Measurements from ENCODE around the gene ZNF823.
A peak's percentile ranks its signal among the peaks of the same experiment; 100 is the strongest.

The ZNF823 gene

DNA sequence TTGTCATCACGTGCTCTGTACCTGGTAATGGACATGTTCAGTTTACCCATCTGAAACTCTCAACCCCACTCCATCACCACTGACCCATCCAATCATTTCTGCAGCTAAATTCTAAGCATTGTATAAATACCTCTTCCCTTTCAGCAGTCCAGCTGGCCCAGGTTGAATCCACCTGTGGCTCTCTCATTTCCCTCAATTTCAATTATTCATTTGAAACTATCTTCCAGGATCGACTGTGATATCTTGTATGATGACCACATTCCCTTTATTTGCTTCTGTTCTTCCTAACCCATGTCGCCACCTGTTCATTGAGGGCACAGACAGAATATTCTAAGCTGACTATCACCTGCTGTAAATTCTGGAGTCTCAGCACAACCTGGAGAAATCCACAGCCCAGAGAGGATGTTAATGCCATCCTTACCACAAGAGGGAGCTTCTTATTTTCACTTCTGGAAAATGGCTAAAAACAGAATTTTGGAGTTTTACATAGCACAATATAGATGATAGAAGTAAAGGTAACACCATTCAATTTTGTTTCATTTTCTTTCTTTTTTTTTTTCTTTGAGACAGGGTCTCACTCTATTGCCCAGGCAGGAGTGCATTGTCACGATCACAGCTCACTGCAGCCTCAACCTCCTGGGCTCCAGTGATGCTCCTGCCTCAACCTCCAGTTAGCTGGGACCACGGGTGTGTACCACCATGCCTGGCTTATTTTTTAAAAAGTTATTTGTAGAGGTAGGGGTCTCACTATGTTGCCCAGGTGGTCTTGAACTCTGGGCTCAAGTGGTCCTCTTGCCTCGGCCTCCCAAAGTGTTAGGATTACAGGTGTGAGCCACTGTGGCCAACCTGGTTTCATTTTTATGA lies 38.6 kb downstream of the ZNF823 start:
- Histone ChIP-seq H3K9me3 (ENCODE audit: control insufficient read depth, insufficient read depth, low read depth, low read length) (no peaks in the 10 kb centered on the region), H3K4me3 (ENCODE audit: low read depth, low read length) (no peak overlapping the region), H3K4me1 (ENCODE audit: control insufficient read depth, insufficient read depth, low read length) (no peaks in the 10 kb centered on the region), H3K27ac (ENCODE audit: extremely low read depth, low read depth, low read length) (no peak overlapping the region), H3K36me3 (ENCODE audit: control insufficient read depth in 2 of 2, insufficient read depth in 1 of 2, low read length in 2 of 2) (no peaks in the 10 kb centered on the region)
- ChIA-PET POLR2A (no interaction called here), CTCF (interaction anchor here (0.5 to 1.9 kb wide), 31 partner anchors 8 to 1282 kb away, joined by 3 to 10 read pairs (median 5); no protein-coding TSS in a partner anchor)
- TF ChIP-seq ZNF23 (tag by site-specific recombination; IDR thresholded peaks at IDR 0.05; ENCODE audit: borderline replicate concordance), result no peak
- TF ChIP-seq, protein P1, sequence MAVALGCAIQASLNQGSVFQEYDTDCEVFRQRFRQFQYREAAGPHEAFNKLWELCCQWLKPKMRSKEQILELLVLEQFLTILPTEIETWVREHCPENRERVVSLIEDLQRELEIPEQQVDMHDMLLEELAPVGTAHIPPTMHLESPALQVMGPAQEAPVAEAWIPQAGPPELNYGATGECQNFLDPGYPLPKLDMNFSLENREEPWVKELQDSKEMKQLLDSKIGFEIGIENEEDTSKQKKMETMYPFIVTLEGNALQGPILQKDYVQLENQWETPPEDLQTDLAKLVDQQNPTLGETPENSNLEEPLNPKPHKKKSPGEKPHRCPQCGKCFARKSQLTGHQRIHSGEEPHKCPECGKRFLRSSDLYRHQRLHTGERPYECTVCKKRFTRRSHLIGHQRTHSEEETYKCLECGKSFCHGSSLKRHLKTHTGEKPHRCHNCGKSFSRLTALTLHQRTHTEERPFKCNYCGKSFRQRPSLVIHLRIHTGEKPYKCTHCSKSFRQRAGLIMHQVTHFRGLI (tag by site-specific recombination; IDR thresholded peaks at IDR 0.05), result no peak
- no peak for TF ChIP-seq SP7 (tag by site-specific recombination; IDR thresholded peaks at IDR 0.05)
- TF ChIP-seq OSR2 (tag by site-specific recombination; IDR thresholded peaks at IDR 0.05), result no peak
- TF ChIP-seq ZNF175 (tag by site-specific recombination; IDR thresholded peaks at IDR 0.05), result no peak
- peak; percentile 95 for TF ChIP-seq SCRT2 (tag by site-specific recombination; IDR thresholded peaks at IDR 0.05)
- no peak for TF ChIP-seq ZNF114 (tag by site-specific recombination; IDR thresholded peaks at IDR 0.05)
- TF ChIP-seq, protein P2, sequence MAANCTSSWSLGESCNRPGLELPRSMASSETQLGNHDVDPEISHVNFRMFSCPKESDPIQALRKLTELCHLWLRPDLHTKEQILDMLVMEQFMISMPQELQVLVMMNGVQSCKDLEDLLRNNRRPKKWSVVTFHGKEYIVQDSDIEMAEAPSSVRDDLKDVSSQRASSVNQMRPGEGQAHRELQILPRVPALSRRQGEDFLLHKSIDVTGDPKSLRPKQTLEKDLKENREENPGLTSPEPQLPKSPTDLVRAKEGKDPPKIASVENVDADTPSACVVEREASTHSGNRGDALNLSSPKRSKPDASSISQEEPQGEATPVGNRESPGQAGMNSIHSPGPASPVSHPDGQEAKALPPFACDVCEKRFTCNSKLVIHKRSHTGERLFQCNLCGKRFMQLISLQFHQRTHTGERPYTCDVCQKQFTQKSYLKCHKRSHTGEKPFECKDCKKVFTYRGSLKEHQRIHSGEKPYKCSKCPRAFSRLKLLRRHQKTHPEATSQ (tag by site-specific recombination; IDR thresholded peaks at IDR 0.05), result no peak
- TF ChIP-seq ZNF600 (tag by site-specific recombination; IDR thresholded peaks at IDR 0.05), result 0 out of 2 replicates have a peak, but pooled peaks have one; percentile 22
- peak; percentile 44; the same call in 1 of the 2 replicates for TF ChIP-seq ZNF2 (tag by site-specific recombination; IDR thresholded peaks at IDR 0.05)
- TF ChIP-seq ZSCAN30 (tag by site-specific recombination; IDR thresholded peaks at IDR 0.05), result no peak
- peak; percentile 80; the same call in 1 of the 2 replicates for TF ChIP-seq SCRT1 (tag by site-specific recombination; IDR thresholded peaks at IDR 0.05; ENCODE audit: borderline replicate concordance)
- TF ChIP-seq, protein P3, sequence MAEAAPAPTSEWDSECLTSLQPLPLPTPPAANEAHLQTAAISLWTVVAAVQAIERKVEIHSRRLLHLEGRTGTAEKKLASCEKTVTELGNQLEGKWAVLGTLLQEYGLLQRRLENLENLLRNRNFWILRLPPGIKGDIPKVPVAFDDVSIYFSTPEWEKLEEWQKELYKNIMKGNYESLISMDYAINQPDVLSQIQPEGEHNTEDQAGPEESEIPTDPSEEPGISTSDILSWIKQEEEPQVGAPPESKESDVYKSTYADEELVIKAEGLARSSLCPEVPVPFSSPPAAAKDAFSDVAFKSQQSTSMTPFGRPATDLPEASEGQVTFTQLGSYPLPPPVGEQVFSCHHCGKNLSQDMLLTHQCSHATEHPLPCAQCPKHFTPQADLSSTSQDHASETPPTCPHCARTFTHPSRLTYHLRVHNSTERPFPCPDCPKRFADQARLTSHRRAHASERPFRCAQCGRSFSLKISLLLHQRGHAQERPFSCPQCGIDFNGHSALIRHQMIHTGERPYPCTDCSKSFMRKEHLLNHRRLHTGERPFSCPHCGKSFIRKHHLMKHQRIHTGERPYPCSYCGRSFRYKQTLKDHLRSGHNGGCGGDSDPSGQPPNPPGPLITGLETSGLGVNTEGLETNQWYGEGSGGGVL (tag by site-specific recombination; IDR thresholded peaks at IDR 0.05), result no peak
- TF ChIP-seq, protein P4, sequence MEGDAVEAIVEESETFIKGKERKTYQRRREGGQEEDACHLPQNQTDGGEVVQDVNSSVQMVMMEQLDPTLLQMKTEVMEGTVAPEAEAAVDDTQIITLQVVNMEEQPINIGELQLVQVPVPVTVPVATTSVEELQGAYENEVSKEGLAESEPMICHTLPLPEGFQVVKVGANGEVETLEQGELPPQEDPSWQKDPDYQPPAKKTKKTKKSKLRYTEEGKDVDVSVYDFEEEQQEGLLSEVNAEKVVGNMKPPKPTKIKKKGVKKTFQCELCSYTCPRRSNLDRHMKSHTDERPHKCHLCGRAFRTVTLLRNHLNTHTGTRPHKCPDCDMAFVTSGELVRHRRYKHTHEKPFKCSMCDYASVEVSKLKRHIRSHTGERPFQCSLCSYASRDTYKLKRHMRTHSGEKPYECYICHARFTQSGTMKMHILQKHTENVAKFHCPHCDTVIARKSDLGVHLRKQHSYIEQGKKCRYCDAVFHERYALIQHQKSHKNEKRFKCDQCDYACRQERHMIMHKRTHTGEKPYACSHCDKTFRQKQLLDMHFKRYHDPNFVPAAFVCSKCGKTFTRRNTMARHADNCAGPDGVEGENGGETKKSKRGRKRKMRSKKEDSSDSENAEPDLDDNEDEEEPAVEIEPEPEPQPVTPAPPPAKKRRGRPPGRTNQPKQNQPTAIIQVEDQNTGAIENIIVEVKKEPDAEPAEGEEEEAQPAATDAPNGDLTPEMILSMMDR (tag by site-specific recombination; IDR thresholded peaks at IDR 0.05), result peak; percentile 7; the same call in 1 of the 2 replicates
- peak; percentile 35 for TF ChIP-seq ZNF654 (tag by site-specific recombination; IDR thresholded peaks at IDR 0.05; ENCODE audit: low read depth)
- TF ChIP-seq ZNF791 (tag by site-specific recombination; IDR thresholded peaks at IDR 0.05), result no peak
- TF ChIP-seq ZNF48 (tag by site-specific recombination; IDR thresholded peaks at IDR 0.05), result no peak
- no peak for TF ChIP-seq ZNF311 (tag by site-specific recombination; IDR thresholded peaks at IDR 0.05; ENCODE audit: borderline replicate concordance)
- TF ChIP-seq, protein P5, sequence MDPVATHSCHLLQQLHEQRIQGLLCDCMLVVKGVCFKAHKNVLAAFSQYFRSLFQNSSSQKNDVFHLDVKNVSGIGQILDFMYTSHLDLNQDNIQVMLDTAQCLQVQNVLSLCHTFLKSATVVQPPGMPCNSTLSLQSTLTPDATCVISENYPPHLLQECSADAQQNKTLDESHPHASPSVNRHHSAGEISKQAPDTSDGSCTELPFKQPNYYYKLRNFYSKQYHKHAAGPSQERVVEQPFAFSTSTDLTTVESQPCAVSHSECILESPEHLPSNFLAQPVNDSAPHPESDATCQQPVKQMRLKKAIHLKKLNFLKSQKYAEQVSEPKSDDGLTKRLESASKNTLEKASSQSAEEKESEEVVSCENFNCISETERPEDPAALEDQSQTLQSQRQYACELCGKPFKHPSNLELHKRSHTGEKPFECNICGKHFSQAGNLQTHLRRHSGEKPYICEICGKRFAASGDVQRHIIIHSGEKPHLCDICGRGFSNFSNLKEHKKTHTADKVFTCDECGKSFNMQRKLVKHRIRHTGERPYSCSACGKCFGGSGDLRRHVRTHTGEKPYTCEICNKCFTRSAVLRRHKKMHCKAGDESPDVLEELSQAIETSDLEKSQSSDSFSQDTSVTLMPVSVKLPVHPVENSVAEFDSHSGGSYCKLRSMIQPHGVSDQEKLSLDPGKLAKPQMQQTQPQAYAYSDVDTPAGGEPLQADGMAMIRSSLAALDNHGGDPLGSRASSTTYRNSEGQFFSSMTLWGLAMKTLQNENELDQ (tag by site-specific recombination; IDR thresholded peaks at IDR 0.05; ENCODE audit: low read depth), result no peak
- TF ChIP-seq, protein P6, sequence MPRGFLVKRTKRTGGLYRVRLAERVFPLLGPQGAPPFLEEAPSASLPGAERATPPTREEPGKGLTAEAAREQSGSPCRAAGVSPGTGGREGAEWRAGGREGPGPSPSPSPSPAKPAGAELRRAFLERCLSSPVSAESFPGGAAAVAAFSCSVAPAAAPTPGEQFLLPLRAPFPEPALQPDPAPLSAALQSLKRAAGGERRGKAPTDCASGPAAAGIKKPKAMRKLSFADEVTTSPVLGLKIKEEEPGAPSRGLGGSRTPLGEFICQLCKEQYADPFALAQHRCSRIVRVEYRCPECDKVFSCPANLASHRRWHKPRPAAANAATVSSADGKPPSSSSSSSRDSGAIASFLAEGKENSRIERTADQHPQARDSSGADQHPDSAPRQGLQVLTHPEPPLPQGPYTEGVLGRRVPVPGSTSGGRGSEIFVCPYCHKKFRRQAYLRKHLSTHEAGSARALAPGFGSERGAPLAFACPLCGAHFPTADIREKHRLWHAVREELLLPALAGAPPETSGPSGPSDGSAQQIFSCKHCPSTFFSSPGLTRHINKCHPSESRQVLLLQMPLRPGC (tag by site-specific recombination; IDR thresholded peaks at IDR 0.05), result no peak
- TF ChIP-seq, protein P7, sequence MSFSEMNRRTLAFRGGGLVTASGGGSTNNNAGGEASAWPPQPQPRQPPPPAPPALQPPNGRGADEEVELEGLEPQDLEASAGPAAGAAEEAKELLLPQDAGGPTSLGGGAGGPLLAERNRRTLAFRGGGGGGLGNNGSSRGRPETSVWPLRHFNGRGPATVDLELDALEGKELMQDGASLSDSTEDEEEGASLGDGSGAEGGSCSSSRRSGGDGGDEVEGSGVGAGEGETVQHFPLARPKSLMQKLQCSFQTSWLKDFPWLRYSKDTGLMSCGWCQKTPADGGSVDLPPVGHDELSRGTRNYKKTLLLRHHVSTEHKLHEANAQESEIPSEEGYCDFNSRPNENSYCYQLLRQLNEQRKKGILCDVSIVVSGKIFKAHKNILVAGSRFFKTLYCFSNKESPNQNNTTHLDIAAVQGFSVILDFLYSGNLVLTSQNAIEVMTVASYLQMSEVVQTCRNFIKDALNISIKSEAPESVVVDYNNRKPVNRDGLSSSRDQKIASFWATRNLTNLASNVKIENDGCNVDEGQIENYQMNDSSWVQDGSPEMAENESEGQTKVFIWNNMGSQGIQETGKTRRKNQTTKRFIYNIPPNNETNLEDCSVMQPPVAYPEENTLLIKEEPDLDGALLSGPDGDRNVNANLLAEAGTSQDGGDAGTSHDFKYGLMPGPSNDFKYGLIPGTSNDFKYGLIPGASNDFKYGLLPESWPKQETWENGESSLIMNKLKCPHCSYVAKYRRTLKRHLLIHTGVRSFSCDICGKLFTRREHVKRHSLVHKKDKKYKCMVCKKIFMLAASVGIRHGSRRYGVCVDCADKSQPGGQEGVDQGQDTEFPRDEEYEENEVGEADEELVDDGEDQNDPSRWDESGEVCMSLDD (tag by site-specific recombination; IDR thresholded peaks at IDR 0.05), result no peak
- no peak for TF ChIP-seq ZFHX2 (tag by site-specific recombination; conservative IDR thresholded peaks at IDR 0.05)

Data from HEK293 (cell line).